ENCODE results near the gene CPA5.
"Not testable (repeated sequence)": the region's sequence is repeated elsewhere in the genome, so short reads cannot be mapped to it uniquely, and the experiment has no call there.

CPA5 gene

GRCh38 chr7:130371046-130371445 lies 26.4 kb downstream of the CPA5 start:
- H3K9ac ChIP-seq (ENCODE audit: low read depth, low read length), result no peak overlapping the region
- H3K9me3 ChIP-seq (ENCODE audit: control insufficient read depth, insufficient read depth, low read length), result peaks cover 7% of the 10 kb centered on the region
- H3K4me1 ChIP-seq (ENCODE audit: insufficient read depth, low read length), result peaks cover 26% of the 10 kb centered on the region
- H3K36me3 ChIP-seq (ENCODE audit: insufficient read depth, low read length), result no peaks in the 10 kb centered on the region

GRCh38 chr7:130372402-130373165 lies 28.0 kb downstream of the CPA5 start:
- H3K9me3 ChIP-seq (ENCODE audit: control insufficient read depth, insufficient read depth, low read length), result peaks cover 9% of the 10 kb centered on the region
- no peak overlapping the region for H3K9ac ChIP-seq (ENCODE audit: low read depth, low read length)
- H3K36me3 ChIP-seq (ENCODE audit: insufficient read depth, low read length), result no peaks in the 10 kb centered on the region
- H3K4me1 ChIP-seq (ENCODE audit: insufficient read depth, low read length), result peaks cover 26% of the 10 kb centered on the region

- Histone ChIP-seq H3K9ac (ENCODE audit: low read depth, low read length) (no peak overlapping the region), H3K9me3 (ENCODE audit: control insufficient read depth, insufficient read depth, low read length) (peaks cover 9% of the 10 kb centered on the region), H3K4me1 (ENCODE audit: insufficient read depth, low read length) (peaks cover 17% of the 10 kb centered on the region), H3K36me3 (ENCODE audit: insufficient read depth, low read length) (no peaks in the 10 kb centered on the region)
Observed at GRCh38 chr7:130374507-130374906, 29.9 kb downstream of the CPA5 start.

- not testable (repeated sequence) for H3K36me3 ChIP-seq (ENCODE audit: insufficient read depth, low read length); H3K9me3 ChIP-seq (ENCODE audit: control insufficient read depth, insufficient read depth, low read length); H3K9ac ChIP-seq (ENCODE audit: low read depth, low read length)
- H3K4me1 ChIP-seq (ENCODE audit: insufficient read depth, low read length), result peaks cover 14% of the 10 kb centered on the region
Observed at GRCh38 chr7:130376461-130376860, 31.8 kb downstream of the CPA5 start.

GRCh38 chr7:130377178-130377577 lies 32.6 kb downstream of the CPA5 start:
- peaks cover 9% of the 10 kb centered on the region for H3K9me3 ChIP-seq (ENCODE audit: control insufficient read depth, insufficient read depth, low read length)
- H3K36me3 ChIP-seq (ENCODE audit: insufficient read depth, low read length), result no peaks in the 10 kb centered on the region
- H3K9ac ChIP-seq (ENCODE audit: low read depth, low read length), result no peak overlapping the region
- peaks cover 14% of the 10 kb centered on the region for H3K4me1 ChIP-seq (ENCODE audit: insufficient read depth, low read length)

GRCh38 chr7:130379019-130379418 lies 34.4 kb downstream of the CPA5 start:
- peaks cover 2% of the 10 kb centered on the region; the same call in 1 of the 2 replicates for H3K4me1 ChIP-seq (ENCODE audit: insufficient read depth, low read length)
- H3K9ac ChIP-seq (ENCODE audit: low read depth, low read length), result no peak overlapping the region
- peaks cover 9% of the 10 kb centered on the region for H3K9me3 ChIP-seq (ENCODE audit: control insufficient read depth, insufficient read depth, low read length)
- no peaks in the 10 kb centered on the region for H3K36me3 ChIP-seq (ENCODE audit: insufficient read depth, low read length)

- no peaks in the 10 kb centered on the region for H3K36me3 ChIP-seq (ENCODE audit: insufficient read depth, low read length)
- H3K4me1 ChIP-seq (ENCODE audit: insufficient read depth, low read length), result no peaks in the 10 kb centered on the region; the same call in 1 of the 2 replicates
- H3K9me3 ChIP-seq (ENCODE audit: control insufficient read depth, insufficient read depth, low read length), result peaks cover 9% of the 10 kb centered on the region
- no peak overlapping the region for H3K9ac ChIP-seq (ENCODE audit: low read depth, low read length)
Observed at GRCh38 chr7:130379532-130379920, 34.9 kb downstream of the CPA5 start.

GRCh38 chr7:130379921-130380860 lies 35.6 kb downstream of the CPA5 start, which contains the start of gene CPA1:
Gene CPA1, plus strand, starts transcription at chr7:130380494. Its CDS starts 27 bp downstream, at chr7:130380521.
- no peak within 1 kb of the TSS for H3K9ac ChIP-seq (ENCODE audit: low read depth, low read length)
- peaks cover 9% of the 10 kb centered on the region for H3K9me3 ChIP-seq (ENCODE audit: control insufficient read depth, insufficient read depth, low read length)
- no peaks in the 10 kb centered on the region for H3K36me3 ChIP-seq (ENCODE audit: insufficient read depth, low read length)
- no peaks in the 10 kb centered on the region; the same call in 1 of the 2 replicates for H3K4me1 ChIP-seq (ENCODE audit: insufficient read depth, low read length)

- Histone ChIP-seq H3K9me3 (ENCODE audit: control insufficient read depth, insufficient read depth, low read length) (peaks cover 3% of the 10 kb centered on the region; the same call in 1 of the 2 replicates), H3K9ac (ENCODE audit: low read depth, low read length) (no peak overlapping the region), H3K4me1 (ENCODE audit: insufficient read depth, low read length) (no peaks in the 10 kb centered on the region; the same call in 1 of the 2 replicates), H3K36me3 (ENCODE audit: insufficient read depth, low read length) (no peaks in the 10 kb centered on the region)
Observed at GRCh38 chr7:130380861-130381455, 36.3 kb downstream of the CPA5 start.

GRCh38 chr7:130381468-130382312 lies 37.1 kb downstream of the CPA5 start:
- no peaks in the 10 kb centered on the region for H3K36me3 ChIP-seq (ENCODE audit: insufficient read depth, low read length)
- no peaks in the 10 kb centered on the region; the same call in 1 of the 2 replicates for H3K9me3 ChIP-seq (ENCODE audit: control insufficient read depth, insufficient read depth, low read length)
- H3K9ac ChIP-seq (ENCODE audit: low read depth, low read length), result no peak overlapping the region
- H3K4me1 ChIP-seq (ENCODE audit: insufficient read depth, low read length), result no peaks in the 10 kb centered on the region; the same call in 1 of the 2 replicates

GRCh38 chr7:130383187-130383980 lies 38.8 kb downstream of the CPA5 start:
- Histone ChIP-seq H3K36me3 (ENCODE audit: insufficient read depth, low read length) (no peaks in the 10 kb centered on the region), H3K9me3 (ENCODE audit: control insufficient read depth, insufficient read depth, low read length) (no peaks in the 10 kb centered on the region; the same call in 1 of the 2 replicates), H3K9ac (ENCODE audit: low read depth, low read length) (no peak overlapping the region), H3K4me1 (ENCODE audit: insufficient read depth, low read length) (no peaks in the 10 kb centered on the region; the same call in 1 of the 2 replicates)

- Histone ChIP-seq H3K9ac (ENCODE audit: low read depth, low read length) (no peak overlapping the region), H3K9me3 (ENCODE audit: control insufficient read depth, insufficient read depth, low read length) (no peaks in the 10 kb centered on the region), H3K4me1 (ENCODE audit: insufficient read depth, low read length) (no peaks in the 10 kb centered on the region; the same call in 1 of the 2 replicates), H3K36me3 (ENCODE audit: insufficient read depth, low read length) (no peaks in the 10 kb centered on the region)
Observed at GRCh38 chr7:130384371-130384801, 39.8 kb downstream of the CPA5 start.
